ENCODE results near the gene MRPL24. TPM values are rescaled to one million over a fixed set of nuclear protein-coding genes. Genes with fewer than 3 reads are reported as not detected.

Gene MRPL24
- total RNA-seq, 2 experiments from 2014 or later, result 11.7 to 11.9 TPM

- POLR2A ChIA-PET, result interaction anchor here (1.1 to 1.9 kb wide), 2 partner anchors 17 to 22 kb away, joined by 5 read pairs; partner anchors contain the start of gene PRCC
- H3K9me3 Mint-ChIP-seq, result peaks cover 2% of the 10 kb centered on the region
- peaks cover 0 to 3% of the 10 kb centered on the region in 2 experiments for H3K9me3 ChIP-seq (ENCODE audit: control insufficient read depth in 1 of 2, insufficient read depth in 1 of 2, low read length in 2 of 2)
- CTCF ChIA-PET, result interaction anchor here (1.3 kb wide), 1 partner anchor 20 kb away, joined by 5 read pairs; no protein-coding TSS in a partner anchor
- no peak overlapping the region for H3K4me3 ChIP-seq (ENCODE audit: low read length)
- peaks cover 32% of the 10 kb centered on the region for H3K36me3 ChIP-seq (ENCODE audit: insufficient read depth, low read length)
- H3K27me3 ChIP-seq (ENCODE audit: control insufficient read depth in 1 of 2, insufficient read depth in 2 of 2, low read length in 2 of 2), result no peaks in the 10 kb centered on the region
- no peak for DNase-seq
- peaks cover 58% of the 10 kb centered on the region for H3K36me3 Mint-ChIP-seq (ENCODE audit: low read depth)
- H3K27me3 Mint-ChIP-seq, result no peaks in the 10 kb centered on the region
- intact Hi-C loops (cut with DNase I, micrococcal nuclease), result loop anchor here in 1 of 2 experiments (10.0 kb wide), 1 partner anchor 531 kb away; the partner anchor contains the start of gene PMF1
- ATAC-seq (ENCODE audit: poor library complexity), result no peak
- H3K4me1 Mint-ChIP-seq (ENCODE audit: low read depth), result peaks cover 70% of the 10 kb centered on the region
- H3K27ac ChIP-seq (ENCODE audit: low read depth in 1 of 2, low read length in 2 of 2), result peak overlapping the region; percentile 73 to 90
- TF ChIP-seq, protein P1, sequence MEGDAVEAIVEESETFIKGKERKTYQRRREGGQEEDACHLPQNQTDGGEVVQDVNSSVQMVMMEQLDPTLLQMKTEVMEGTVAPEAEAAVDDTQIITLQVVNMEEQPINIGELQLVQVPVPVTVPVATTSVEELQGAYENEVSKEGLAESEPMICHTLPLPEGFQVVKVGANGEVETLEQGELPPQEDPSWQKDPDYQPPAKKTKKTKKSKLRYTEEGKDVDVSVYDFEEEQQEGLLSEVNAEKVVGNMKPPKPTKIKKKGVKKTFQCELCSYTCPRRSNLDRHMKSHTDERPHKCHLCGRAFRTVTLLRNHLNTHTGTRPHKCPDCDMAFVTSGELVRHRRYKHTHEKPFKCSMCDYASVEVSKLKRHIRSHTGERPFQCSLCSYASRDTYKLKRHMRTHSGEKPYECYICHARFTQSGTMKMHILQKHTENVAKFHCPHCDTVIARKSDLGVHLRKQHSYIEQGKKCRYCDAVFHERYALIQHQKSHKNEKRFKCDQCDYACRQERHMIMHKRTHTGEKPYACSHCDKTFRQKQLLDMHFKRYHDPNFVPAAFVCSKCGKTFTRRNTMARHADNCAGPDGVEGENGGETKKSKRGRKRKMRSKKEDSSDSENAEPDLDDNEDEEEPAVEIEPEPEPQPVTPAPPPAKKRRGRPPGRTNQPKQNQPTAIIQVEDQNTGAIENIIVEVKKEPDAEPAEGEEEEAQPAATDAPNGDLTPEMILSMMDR (IDR thresholded peaks at IDR 0.05), result no peak
- H3K4me1 ChIP-seq (ENCODE audit: insufficient read depth, low read length), result peaks cover 71% of the 10 kb centered on the region
- H3K4me3 Mint-ChIP-seq, result peak overlapping the region; percentile 8
- peak overlapping the region; percentile 85 for H3K27ac Mint-ChIP-seq
Observed at GRCh38 chr1:156745881-156746280, 5.0 kb upstream of the MRPL24 start.

DNA sequence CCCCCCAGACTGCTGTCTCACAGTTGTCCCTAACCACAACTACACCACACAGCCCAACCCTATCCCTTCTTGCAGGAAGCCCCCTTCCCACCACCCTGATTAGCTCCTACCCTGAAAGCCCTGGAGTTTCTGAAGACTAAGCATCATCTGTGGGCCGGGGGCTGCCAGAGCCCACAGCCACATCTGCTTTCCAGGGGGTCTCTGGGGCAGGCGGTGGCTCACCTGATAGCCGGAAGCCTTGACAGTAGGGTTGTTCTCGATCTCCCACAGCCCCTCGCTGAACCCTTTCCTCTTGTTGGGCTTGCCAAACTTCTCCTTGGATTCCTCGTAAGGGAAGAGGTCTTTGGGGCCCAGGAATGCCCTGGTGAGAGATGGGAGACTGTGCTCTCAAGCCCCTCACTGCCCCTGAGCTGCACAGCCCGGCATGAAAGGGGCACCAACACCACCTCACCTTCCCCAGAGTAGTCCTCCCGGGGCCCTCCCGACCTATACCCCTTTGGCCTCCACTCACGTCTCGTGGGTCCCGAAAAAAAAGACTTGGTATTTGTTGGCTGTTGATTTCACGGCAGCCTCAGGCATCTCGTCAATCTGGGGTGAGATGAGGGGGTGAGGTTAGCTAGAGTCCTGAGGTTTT lies 4.0 kb upstream of the MRPL24 start:
- DNase-seq, result no peak
- peaks cover 0 to 3% of the 10 kb centered on the region in 2 experiments for H3K9me3 ChIP-seq (ENCODE audit: control insufficient read depth in 1 of 2, insufficient read depth in 1 of 2, low read length in 2 of 2)
- CTCF ChIA-PET, result interaction anchor here (1.3 kb wide), 1 partner anchor 19 kb away, joined by 5 read pairs; no protein-coding TSS in a partner anchor
- peaks cover 69% of the 10 kb centered on the region for H3K4me1 Mint-ChIP-seq (ENCODE audit: low read depth)
- POLR2A ChIA-PET, result interaction anchor here (1.9 kb wide), 1 partner anchor 23 kb away, joined by 5 read pairs; the partner anchor contains the start of gene PRCC
- peaks cover 67% of the 10 kb centered on the region for H3K4me1 ChIP-seq (ENCODE audit: insufficient read depth, low read length)
- no peak overlapping the region for H3K4me3 ChIP-seq (ENCODE audit: low read length)
- peaks cover 2% of the 10 kb centered on the region for H3K9me3 Mint-ChIP-seq
- TF ChIP-seq, protein P1 (IDR thresholded peaks at IDR 0.05), result no peak
- H3K27me3 ChIP-seq (ENCODE audit: control insufficient read depth in 1 of 2, insufficient read depth in 2 of 2, low read length in 2 of 2), result no peaks in the 10 kb centered on the region
- no peak overlapping the region for H3K27ac ChIP-seq (ENCODE audit: low read depth in 1 of 2, low read length in 2 of 2)
- H3K36me3 ChIP-seq (ENCODE audit: insufficient read depth, low read length), result peaks cover 32% of the 10 kb centered on the region
- H3K36me3 Mint-ChIP-seq (ENCODE audit: low read depth), result peaks cover 52% of the 10 kb centered on the region
- intact Hi-C loops (cut with DNase I, micrococcal nuclease), result loop anchor here in 1 of 2 experiments (5.0 to 10.0 kb wide), 3 partner anchors 463 to 693 kb away; partner anchors contain the start of genes LAMTOR2, PMF1, SMG5 and TMEM79
- no peak overlapping the region for H3K4me3 Mint-ChIP-seq
- H3K27me3 Mint-ChIP-seq, result no peaks in the 10 kb centered on the region
- ATAC-seq (ENCODE audit: poor library complexity), result no peak
- H3K27ac Mint-ChIP-seq, result peak overlapping the region; percentile 85

DNA sequence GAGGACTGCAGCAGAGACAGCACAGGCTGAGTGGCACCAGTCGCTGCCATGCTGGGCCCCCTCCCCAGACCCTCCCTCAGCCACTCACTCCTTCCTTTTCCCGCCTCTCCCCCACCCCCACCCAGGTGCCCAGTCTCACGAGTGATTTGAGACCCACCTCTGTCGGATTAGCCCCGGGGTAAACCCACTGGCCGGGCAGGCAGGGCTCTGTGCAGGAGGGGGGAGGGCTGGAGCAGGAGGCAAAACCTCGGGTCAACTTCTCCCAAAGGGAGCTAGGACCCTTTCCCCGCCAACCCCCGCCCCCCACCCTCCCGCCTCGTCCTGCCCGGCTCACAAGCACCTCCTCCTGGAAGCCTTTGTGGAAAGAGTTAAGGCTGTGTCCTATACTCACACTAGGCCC lies 3.5 kb upstream of the MRPL24 start:
- TF ChIP-seq, protein P1 (IDR thresholded peaks at IDR 0.05), result no peak
- H3K9me3 Mint-ChIP-seq, result peaks cover 2% of the 10 kb centered on the region
- Histone ChIP-seq H3K27me3 (ENCODE audit: control insufficient read depth in 1 of 2, insufficient read depth in 2 of 2, low read length in 2 of 2) (no peaks in the 10 kb centered on the region), H3K4me3 (ENCODE audit: low read length) (no peak overlapping the region), H3K27ac (ENCODE audit: low read depth in 1 of 2, low read length in 2 of 2) (no peak overlapping the region), H3K4me1 (ENCODE audit: insufficient read depth, low read length) (peaks cover 62% of the 10 kb centered on the region), H3K9me3 (ENCODE audit: control insufficient read depth in 1 of 2, insufficient read depth in 1 of 2, low read length in 2 of 2) (peaks cover 0 to 3% of the 10 kb centered on the region in 2 experiments), H3K36me3 (ENCODE audit: insufficient read depth, low read length) (peaks cover 32% of the 10 kb centered on the region)
- no peaks in the 10 kb centered on the region for H3K27me3 Mint-ChIP-seq
- ATAC-seq (ENCODE audit: poor library complexity) (no peak), DNase-seq (no peak)
- POLR2A ChIA-PET, result interaction anchor here (1.9 kb wide), 1 partner anchor 23 kb away, joined by 5 read pairs; the partner anchor contains the start of gene PRCC
- H3K36me3 Mint-ChIP-seq (ENCODE audit: low read depth), result peaks cover 52% of the 10 kb centered on the region
- CTCF ChIA-PET, result interaction anchor here (6.3 kb wide), 1 partner anchor 17 kb away, joined by 62 read pairs; the partner anchor contains the start of genes ISG20L2 and METTL25B
- intact Hi-C loops (cut with DNase I, micrococcal nuclease), result loop anchor here in 1 of 2 experiments (5.0 to 10.0 kb wide), 3 partner anchors 462 to 692 kb away; partner anchors contain the start of genes LAMTOR2, PMF1, SMG5 and TMEM79
- peaks cover 65% of the 10 kb centered on the region for H3K4me1 Mint-ChIP-seq (ENCODE audit: low read depth)
- no peak overlapping the region for H3K4me3 Mint-ChIP-seq
- no peak overlapping the region for H3K27ac Mint-ChIP-seq

All from CD4-positive, alpha-beta T cell (primary cell).